ENCODE data around the gene TAC3.
"Not testable (repeated sequence)": the region's sequence is repeated elsewhere in the genome, so short reads cannot be mapped to it uniquely, and the experiment has no call there.

DNA sequence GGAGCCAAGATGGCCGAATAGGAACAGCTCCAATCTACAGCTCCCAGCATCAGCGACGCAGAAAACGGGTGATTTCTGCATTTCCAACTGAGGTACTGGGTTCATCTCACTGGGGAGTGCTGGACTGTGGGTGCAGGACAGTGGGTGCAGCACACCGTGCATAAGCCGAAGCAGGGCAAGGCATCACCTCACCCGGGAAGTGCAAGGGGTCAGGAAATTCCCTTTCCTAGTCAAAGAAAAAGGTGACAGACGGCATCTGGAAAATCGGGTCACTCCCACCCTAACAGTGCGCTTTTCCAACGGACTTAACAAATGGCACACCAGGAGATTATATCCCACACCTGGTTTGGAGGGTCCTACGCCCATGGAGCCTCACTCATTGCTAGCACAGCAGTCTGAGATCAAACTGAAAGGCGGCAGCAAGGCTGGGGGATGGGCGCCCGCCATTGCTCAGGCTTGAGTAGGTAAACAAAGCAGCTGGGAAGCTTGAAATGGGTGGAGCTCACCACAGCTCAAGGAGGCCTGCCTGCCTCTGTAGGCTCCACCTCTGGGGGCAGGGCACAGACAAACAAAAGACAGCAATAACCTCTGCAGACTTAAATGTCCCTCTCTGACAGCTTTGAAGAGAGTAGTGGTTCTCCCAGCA is 50.2 kb downstream of the TAC3 start:
- TF ChIP-seq EP300, POLR2A (IDR thresholded peaks at IDR 0.05): not testable (repeated sequence)
- TF ChIP-seq, protein P1, sequence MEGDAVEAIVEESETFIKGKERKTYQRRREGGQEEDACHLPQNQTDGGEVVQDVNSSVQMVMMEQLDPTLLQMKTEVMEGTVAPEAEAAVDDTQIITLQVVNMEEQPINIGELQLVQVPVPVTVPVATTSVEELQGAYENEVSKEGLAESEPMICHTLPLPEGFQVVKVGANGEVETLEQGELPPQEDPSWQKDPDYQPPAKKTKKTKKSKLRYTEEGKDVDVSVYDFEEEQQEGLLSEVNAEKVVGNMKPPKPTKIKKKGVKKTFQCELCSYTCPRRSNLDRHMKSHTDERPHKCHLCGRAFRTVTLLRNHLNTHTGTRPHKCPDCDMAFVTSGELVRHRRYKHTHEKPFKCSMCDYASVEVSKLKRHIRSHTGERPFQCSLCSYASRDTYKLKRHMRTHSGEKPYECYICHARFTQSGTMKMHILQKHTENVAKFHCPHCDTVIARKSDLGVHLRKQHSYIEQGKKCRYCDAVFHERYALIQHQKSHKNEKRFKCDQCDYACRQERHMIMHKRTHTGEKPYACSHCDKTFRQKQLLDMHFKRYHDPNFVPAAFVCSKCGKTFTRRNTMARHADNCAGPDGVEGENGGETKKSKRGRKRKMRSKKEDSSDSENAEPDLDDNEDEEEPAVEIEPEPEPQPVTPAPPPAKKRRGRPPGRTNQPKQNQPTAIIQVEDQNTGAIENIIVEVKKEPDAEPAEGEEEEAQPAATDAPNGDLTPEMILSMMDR (IDR thresholded peaks at IDR 0.05): not testable (repeated sequence)

Data from sigmoid colon (tissue), 4 donors.